Effector memory CD4-positive, alpha-beta T cell (primary cell): Measurements from ENCODE around the gene SCGB1D4.

Source experiments
- DNase-seq, 3 donors: peaks; one replicate each; pipeline ENCODE4 v3.0.0-alpha.2; 2020
- H3K27ac ChIP-seq: 2 replicates; pipeline ENCODE4 v1.7.0; 2013; ENCODE audit warnings: mild to moderate bottlenecking, low read length, moderate library complexity; ENCODE audit not compliant: insufficient read depth, poor library complexity, severe bottlenecking
- H3K27me3 ChIP-seq: replicated peaks from 2 replicates; pipeline ENCODE4 v1.7.0; 2013; ENCODE audit warnings: mild to moderate bottlenecking, low read length; ENCODE audit not compliant: insufficient read depth, control insufficient read depth, poor library complexity, severe bottlenecking
- H3K36me3 ChIP-seq: 2 replicates; pipeline ENCODE4 v1.7.0; 2013; ENCODE audit warnings: mild to moderate bottlenecking, low read length, moderate library complexity; ENCODE audit not compliant: control insufficient read depth, insufficient read depth
- H3K4me1 ChIP-seq: 2 replicates; pipeline ENCODE4 v1.7.0; 2013; ENCODE audit warnings: low read length, mild to moderate bottlenecking; ENCODE audit not compliant: control insufficient read depth, insufficient read depth, poor library complexity, severe bottlenecking
- H3K4me3 ChIP-seq: 2 replicates; pipeline ENCODE4 v1.7.0; 2013; ENCODE audit warnings: low read length, low read depth, mild to moderate bottlenecking; ENCODE audit not compliant: insufficient read depth, poor library complexity, severe bottlenecking
- H3K9me3 ChIP-seq: 2 replicates; pipeline ENCODE4 v1.7.0; 2013; ENCODE audit warnings: mild to moderate bottlenecking, low read length, moderate library complexity; ENCODE audit not compliant: control insufficient read depth

The SCGB1D4 gene

DNA sequence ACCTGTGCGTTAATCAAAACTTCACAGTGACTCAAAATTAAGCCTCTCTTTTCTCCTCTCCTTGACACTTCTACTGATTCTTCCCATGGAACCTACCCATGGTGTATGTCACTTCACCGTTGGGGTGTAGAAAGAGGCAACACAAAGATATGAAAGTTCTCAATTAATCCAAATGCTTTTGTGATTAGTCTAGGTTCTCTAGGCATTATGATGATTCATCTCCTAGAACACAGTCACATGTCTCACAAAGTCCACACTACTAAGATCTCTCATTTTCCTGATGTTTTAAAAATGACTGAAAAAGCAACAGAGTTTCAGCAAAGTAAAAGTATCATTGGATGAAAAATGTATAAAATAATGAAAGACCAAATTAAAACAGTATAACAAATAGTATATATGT is 42.6 kb downstream of the SCGB1D4 start:
- Histone ChIP-seq H3K4me3 (no peak overlapping the region), H3K27ac (no peak overlapping the region), H3K27me3 (no peaks in the 10 kb centered on the region), H3K9me3 (peaks cover 9% of the 10 kb centered on the region), H3K36me3 (no peaks in the 10 kb centered on the region), H3K4me1 (no peaks in the 10 kb centered on the region)
- no peak for DNase-seq

DNA sequence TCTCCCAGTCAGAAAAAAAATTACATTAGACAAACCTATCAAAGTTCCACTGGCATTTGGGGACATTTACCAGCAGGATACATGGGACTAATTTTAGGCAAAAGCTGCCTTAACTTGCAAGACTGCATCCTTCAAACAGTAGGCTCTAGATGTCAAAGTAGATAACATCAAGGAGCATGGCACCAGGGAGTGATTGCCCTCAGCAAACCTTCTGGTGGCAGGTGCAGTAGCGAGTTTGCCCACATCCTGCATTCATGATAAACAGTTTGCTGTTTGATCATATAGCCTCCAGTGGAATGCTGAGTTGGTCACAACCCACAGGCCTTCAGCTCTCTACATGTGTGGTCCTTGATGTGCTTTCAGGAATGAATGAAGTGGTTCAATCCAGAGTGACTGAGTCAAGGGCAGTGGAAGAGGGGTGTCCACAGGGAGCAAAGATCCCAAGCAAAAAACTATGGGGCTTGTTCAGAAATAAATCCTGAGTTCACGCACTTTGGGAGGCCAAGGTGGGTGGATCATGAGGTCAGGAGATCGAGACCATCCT is 44.8 kb downstream of the SCGB1D4 start:
- no peaks in the 10 kb centered on the region for H3K36me3 ChIP-seq
- DNase-seq, result no peak
- no peak overlapping the region for H3K27ac ChIP-seq
- no peaks in the 10 kb centered on the region for H3K4me1 ChIP-seq
- no peak overlapping the region for H3K4me3 ChIP-seq
- H3K9me3 ChIP-seq, result peaks cover 19% of the 10 kb centered on the region
- H3K27me3 ChIP-seq, result no peaks in the 10 kb centered on the region

DNA sequence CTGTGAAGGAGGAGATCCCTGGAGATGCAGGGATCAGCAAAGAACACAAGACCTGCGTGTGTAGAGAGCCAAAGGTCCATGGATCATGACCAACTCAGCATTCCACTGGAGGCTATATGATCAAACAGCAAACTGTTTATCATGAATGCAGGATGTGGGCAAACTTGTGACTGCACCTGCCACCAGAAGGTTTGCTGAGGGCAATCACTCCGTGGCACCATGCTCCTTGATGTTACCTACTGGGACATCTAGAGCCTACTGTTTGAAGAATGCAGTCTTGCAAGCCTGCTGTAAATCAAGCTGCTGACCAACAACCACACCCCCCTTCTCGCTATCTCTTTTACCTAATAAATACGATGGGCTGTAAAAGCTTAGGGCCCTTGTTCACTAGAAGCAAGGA is 47.2 kb downstream of the SCGB1D4 start:
- Histone ChIP-seq H3K4me3 (no peak overlapping the region), H3K4me1 (no peaks in the 10 kb centered on the region), H3K36me3 (no peaks in the 10 kb centered on the region), H3K27me3 (no peaks in the 10 kb centered on the region), H3K27ac (no peak overlapping the region), H3K9me3 (peaks cover 19% of the 10 kb centered on the region)
- DNase-seq, result no peak
